Measurements from ENCODE around the gene PRR19. TPM values are rescaled to one million over a fixed set of nuclear protein-coding genes. Genes with fewer than 3 reads are reported as not detected.

The PRR19 gene
- polyA plus RNA-seq, 2 donors: 0.81 to 1.1 TPM

DNA sequence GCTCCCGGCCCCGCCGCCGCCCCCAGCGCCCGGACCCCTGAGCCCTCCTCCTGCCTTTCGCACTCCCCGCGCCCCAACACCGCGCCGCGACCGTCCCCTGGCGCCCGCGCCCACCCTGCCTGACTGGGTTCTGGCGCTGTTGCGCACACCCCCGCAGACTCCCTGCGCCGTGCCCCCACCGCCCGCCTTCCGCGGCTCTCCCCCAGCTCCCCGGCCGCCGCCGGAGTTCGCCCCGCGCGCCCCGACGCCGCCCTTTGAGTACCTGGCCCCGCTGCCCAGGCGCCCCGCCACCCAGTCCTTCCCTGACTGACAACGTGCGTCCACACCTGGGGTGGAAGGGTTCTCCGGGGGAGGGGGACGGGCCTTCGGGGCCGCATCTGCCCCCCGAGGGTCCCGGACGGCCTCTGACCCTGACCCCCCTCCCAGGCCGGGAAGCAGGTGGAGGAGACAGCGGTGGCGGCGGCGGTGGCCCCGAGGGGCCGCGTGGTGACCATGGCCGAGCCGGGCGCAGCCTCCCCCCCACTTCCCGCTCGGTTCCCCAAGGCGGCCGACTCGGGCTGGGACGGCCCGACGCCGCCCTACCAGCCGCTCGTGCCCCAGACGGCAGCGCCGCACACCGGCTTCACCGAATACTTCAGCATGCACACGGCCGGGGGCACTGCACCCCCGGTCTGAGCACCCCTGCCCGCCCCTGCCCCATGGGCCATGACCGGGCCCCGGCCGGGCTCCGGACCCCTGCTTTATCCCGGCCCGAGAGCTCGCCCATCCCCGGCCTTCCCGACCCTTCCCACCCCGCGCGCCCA is 22.1 kb downstream of the PRR19 start:
- Histone ChIP-seq H3K4me3 (ENCODE audit: low read depth in 1 of 2, low read length in 2 of 2) (peak overlapping the region; percentile 1 to 21), H3K27me3 (ENCODE audit: control insufficient read depth in 1 of 2, insufficient read depth in 2 of 2, low read length in 2 of 2) (peaks cover 0 to 12% of the 10 kb centered on the region in 2 donors)
- WGBS, 2 donors: 2 to 6% methylated on average over 48 to 92 of the region's 92 CpGs

DNA sequence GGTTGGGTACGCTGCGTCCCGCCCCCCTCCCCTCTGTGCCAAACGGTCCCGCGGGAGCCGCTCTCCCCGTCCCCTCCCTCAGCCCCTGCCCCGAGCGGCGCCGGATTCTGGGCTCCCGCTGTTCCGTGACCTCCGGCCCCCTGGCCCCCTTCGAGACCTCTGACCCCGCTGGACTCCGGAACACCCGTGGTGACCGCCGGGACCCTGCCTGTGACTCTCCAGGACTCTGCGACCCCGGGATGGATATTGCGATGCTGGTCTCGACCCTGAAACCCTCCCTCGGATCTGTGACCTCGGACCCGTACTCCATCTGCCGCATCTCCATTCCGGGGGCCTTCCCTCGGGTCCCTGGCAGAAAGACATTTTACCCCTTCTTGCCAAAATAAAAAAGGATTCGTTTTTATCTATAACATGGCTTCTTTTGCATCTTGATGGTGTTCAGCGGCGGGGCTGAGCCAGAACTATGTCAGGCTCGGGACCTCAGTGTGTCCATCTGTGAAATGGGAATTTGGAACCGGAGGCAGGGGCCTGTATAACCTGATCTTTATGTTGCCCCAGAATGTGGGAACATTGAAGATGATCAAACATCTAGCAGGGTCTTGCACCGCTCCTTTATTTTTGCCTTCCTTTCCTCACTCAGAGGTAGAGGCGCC is 22.8 kb downstream of the PRR19 start:
- WGBS, 2 donors: 3 to 4% methylated on average over 31 to 38 of the region's 38 CpGs
- Histone ChIP-seq H3K4me3 (ENCODE audit: low read depth in 1 of 2, low read length in 2 of 2) (peak overlapping the region; percentile 1 to 6), H3K4me1 (ENCODE audit: control insufficient read depth in 2 of 2, insufficient read depth in 2 of 2, low read length in 1 of 2) (peaks cover 3 to 5% of the 10 kb centered on the region in 2 donors), H3K27ac (ENCODE audit: low read depth in 2 of 2, low read length in 1 of 2) (no peak overlapping the region), H3K27me3 (ENCODE audit: control insufficient read depth in 1 of 2, insufficient read depth in 2 of 2, low read length in 2 of 2) (peaks cover 0 to 12% of the 10 kb centered on the region in 2 donors), H3K9me3 (ENCODE audit: control insufficient read depth in 2 of 2, insufficient read depth in 1 of 2, low read depth in 1 of 2, low read length in 1 of 2) (no peaks in the 10 kb centered on the region), H3K36me3 (ENCODE audit: control insufficient read depth in 2 of 2, insufficient read depth in 2 of 2, low read length in 1 of 2) (no peaks in the 10 kb centered on the region)

More for the DNA sequence above, 22.1 kb downstream of the PRR19 start:
- H3K27ac ChIP-seq (ENCODE audit: low read depth in 2 of 2, low read length in 1 of 2): no peak overlapping the region
- no peaks in the 10 kb centered on the region for H3K9me3 ChIP-seq (ENCODE audit: control insufficient read depth in 2 of 2, insufficient read depth in 1 of 2, low read depth in 1 of 2, low read length in 1 of 2)
- no peaks in the 10 kb centered on the region for H3K36me3 ChIP-seq (ENCODE audit: control insufficient read depth in 2 of 2, insufficient read depth in 2 of 2, low read length in 1 of 2)
- peaks cover 3 to 5% of the 10 kb centered on the region in 2 donors for H3K4me1 ChIP-seq (ENCODE audit: control insufficient read depth in 2 of 2, insufficient read depth in 2 of 2, low read length in 1 of 2)

DNA sequence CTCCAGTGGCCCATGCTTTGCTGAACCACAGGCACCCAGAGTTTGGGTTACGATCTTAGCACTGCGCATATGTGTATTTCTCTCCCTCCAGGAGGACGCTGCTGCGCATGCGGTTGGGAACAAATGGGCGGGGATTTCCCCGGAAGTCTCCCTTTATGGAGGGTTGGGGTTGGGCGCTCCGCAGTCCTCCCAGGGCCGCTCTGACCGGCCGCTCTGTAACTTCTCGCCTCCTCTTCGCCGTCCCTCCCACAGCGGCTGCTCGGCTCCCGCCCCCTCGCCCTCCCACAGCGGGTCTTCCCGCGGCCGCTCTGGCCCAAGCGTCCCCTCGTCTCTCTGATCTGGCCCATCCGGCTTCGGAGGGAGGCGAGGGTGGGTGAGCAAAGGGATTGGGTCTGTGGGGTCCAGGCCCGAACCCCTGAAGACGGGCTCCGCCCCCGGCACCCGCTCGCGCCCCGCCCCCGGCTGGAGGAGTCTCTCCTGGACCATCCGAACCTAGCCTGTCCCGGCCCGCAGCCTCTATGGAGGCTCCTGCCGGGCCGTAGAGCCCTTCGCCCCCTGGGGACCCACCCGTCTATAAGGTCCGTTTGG is 23.5 kb downstream of the PRR19 start, which contains the start of gene MEGF8:
MEGF8 (plus strand) TSS at position 328 of the 588 bp plus-strand sequence. CDS start 609 bp downstream, outside the sequence.
- peaks cover 0 to 12% of the 10 kb centered on the region in 2 donors for H3K27me3 ChIP-seq (ENCODE audit: control insufficient read depth in 1 of 2, insufficient read depth in 2 of 2, low read length in 2 of 2)
- no peaks in the 10 kb centered on the region for H3K36me3 ChIP-seq (ENCODE audit: control insufficient read depth in 2 of 2, insufficient read depth in 2 of 2, low read length in 1 of 2)
- WGBS, 2 donors: 1% methylated on average over 44 to 45 of the region's 45 CpGs
- peak within 1 kb of the TSS; percentile 87 to 94 for H3K4me3 ChIP-seq (ENCODE audit: low read depth in 1 of 2, low read length in 2 of 2)
- no peaks in the 10 kb centered on the region for H3K9me3 ChIP-seq (ENCODE audit: control insufficient read depth in 2 of 2, insufficient read depth in 1 of 2, low read depth in 1 of 2, low read length in 1 of 2)
- H3K27ac ChIP-seq (ENCODE audit: low read depth in 2 of 2, low read length in 1 of 2): peak within 1 kb of the TSS; percentile 79 to 83
- H3K4me1 ChIP-seq (ENCODE audit: control insufficient read depth in 2 of 2, insufficient read depth in 2 of 2, low read length in 1 of 2): peaks cover 3 to 5% of the 10 kb centered on the region in 2 donors

DNA sequence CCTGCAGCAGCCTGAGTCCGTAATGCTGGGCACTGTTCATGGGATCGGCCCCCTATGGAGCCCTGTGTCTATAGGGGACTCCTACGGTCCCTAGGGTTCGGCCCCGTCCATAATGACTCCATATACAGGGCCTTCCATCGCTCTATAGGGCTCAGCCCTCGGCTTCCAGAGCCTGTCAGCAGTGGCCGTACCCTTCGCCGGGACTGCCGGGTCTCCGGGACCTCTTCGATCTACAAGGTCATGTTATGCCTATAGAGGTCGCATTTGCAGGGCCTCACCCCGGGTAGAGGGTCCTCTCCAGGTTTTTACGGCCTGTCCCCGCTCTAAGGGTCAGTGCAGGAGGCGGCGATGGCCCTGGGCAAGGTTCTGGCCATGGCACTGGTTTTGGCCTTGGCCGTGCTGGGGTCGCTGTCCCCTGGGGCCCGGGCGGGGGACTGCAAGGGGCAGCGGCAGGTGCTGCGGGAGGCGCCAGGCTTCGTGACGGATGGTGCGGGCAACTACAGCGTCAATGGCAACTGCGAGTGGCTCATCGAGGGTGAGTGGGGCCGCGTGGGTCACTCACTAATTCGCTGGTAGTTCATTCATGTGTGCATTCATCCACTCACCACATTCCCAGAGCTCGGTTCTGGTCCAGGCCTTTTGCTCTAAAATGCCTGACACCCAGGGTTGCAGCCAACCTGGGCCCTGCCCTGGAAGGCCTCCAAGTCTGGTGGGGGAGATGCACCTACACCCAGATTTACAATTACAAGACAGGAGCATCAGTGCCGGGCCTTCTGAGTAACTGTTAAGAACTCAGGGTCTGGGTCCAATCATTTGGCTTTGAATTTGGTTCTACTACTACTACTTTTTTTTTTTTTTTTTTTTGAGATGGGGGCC is 24.2 kb downstream of the PRR19 start:
- Histone ChIP-seq H3K4me1 (ENCODE audit: control insufficient read depth in 2 of 2, insufficient read depth in 2 of 2, low read length in 1 of 2) (peaks cover 3 to 5% of the 10 kb centered on the region in 2 donors), H3K36me3 (ENCODE audit: control insufficient read depth in 2 of 2, insufficient read depth in 2 of 2, low read length in 1 of 2) (no peaks in the 10 kb centered on the region), H3K4me3 (ENCODE audit: low read depth in 1 of 2, low read length in 2 of 2) (peak overlapping the region; percentile 87 to 94), H3K9me3 (ENCODE audit: control insufficient read depth in 2 of 2, insufficient read depth in 1 of 2, low read depth in 1 of 2, low read length in 1 of 2) (no peaks in the 10 kb centered on the region), H3K27ac (ENCODE audit: low read depth in 2 of 2, low read length in 1 of 2) (peak overlapping the region; percentile 79 to 83), H3K27me3 (ENCODE audit: control insufficient read depth in 1 of 2, insufficient read depth in 2 of 2, low read length in 2 of 2) (peaks cover 0 to 12% of the 10 kb centered on the region in 2 donors)
- WGBS, 2 donors: 5 to 6% methylated on average over 37 of the region's 37 CpGs

DNA sequence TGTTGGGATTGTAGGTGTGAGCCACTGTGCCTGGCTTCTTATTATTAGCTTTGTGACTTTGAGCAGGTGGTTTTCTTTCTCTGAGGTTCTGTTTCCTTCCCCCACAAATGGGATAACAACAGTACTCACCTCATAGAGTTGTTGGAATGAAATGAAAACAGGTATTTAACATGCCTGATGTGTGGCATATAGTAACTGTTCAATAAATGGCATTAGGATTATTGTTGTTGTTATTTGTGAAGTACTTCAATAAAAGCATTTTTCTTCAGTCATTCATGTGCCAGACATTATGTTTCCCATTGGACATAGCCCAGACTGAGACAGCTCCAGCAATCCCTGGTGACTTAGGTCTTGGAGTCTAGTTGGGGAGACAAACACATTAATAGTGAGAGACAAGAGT is 25.0 kb downstream of the PRR19 start:
- H3K4me3 ChIP-seq (ENCODE audit: low read depth in 1 of 2, low read length in 2 of 2): no peak overlapping the region
- H3K4me1 ChIP-seq (ENCODE audit: control insufficient read depth in 2 of 2, insufficient read depth in 2 of 2, low read length in 1 of 2): peaks cover 3 to 5% of the 10 kb centered on the region in 2 donors
- no peaks in the 10 kb centered on the region for H3K36me3 ChIP-seq (ENCODE audit: control insufficient read depth in 2 of 2, insufficient read depth in 2 of 2, low read length in 1 of 2)
- H3K27me3 ChIP-seq (ENCODE audit: control insufficient read depth in 1 of 2, insufficient read depth in 2 of 2, low read length in 2 of 2): peaks cover 0 to 12% of the 10 kb centered on the region in 2 donors
- H3K9me3 ChIP-seq (ENCODE audit: control insufficient read depth in 2 of 2, insufficient read depth in 1 of 2, low read depth in 1 of 2, low read length in 1 of 2): no peaks in the 10 kb centered on the region
- H3K27ac ChIP-seq (ENCODE audit: low read depth in 2 of 2, low read length in 1 of 2): no peak overlapping the region

DNA sequence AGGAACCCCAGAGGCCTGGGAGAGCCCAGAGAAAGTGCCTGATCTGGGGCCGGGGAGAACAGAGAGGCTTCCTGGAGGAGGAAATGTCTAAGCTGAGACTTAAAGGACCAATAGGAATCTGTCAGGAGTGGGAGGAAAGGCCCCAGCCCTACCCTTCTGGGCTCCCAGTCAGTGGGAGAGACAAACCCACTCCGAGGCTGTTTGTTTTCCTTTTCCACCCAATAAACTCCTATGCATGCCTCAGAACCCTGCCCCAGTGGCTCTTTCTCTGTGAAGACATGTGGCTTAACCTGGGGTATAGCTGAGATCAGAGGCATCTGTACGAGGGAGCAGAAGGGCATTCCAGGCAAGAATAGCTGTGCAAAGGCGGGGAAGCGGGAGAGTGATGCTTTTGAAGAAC is 25.4 kb downstream of the PRR19 start:
- peaks cover 3 to 5% of the 10 kb centered on the region in 2 donors for H3K4me1 ChIP-seq (ENCODE audit: control insufficient read depth in 2 of 2, insufficient read depth in 2 of 2, low read length in 1 of 2)
- H3K9me3 ChIP-seq (ENCODE audit: control insufficient read depth in 2 of 2, insufficient read depth in 1 of 2, low read depth in 1 of 2, low read length in 1 of 2): no peaks in the 10 kb centered on the region
- no peak overlapping the region for H3K4me3 ChIP-seq (ENCODE audit: low read depth in 1 of 2, low read length in 2 of 2)
- H3K36me3 ChIP-seq (ENCODE audit: control insufficient read depth in 2 of 2, insufficient read depth in 2 of 2, low read length in 1 of 2): no peaks in the 10 kb centered on the region
- peaks cover 0 to 12% of the 10 kb centered on the region in 2 donors for H3K27me3 ChIP-seq (ENCODE audit: control insufficient read depth in 1 of 2, insufficient read depth in 2 of 2, low read length in 2 of 2)
- 85 to 87% methylated on average over 5 of the region's 5 CpGs for WGBS, 2 donors
- no peak overlapping the region for H3K27ac ChIP-seq (ENCODE audit: low read depth in 2 of 2, low read length in 1 of 2)

DNA sequence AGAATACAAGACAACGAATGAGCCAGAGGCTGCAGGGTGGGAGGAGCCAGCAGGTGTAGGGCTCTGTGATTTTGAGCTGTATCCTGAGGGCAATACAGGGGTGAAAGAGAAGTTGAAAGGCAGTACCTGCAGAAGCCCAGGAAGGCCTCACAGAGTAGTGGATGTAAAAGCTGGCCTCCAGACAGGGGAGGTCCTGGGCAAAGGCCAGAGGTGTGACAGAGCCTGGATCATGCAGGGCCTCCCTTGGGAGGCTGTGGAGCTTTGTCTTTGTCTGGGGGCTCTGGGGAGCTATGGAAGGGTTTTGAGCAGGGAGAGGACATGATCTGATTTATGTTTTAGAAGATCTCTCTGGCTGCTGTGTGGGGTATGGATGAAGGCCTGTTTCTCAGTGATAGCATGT is 26.2 kb downstream of the PRR19 start:
- WGBS, 2 donors: 55 to 69% methylated on average over 1 of the region's 1 CpG
- Histone ChIP-seq H3K9me3 (ENCODE audit: control insufficient read depth in 2 of 2, insufficient read depth in 1 of 2, low read depth in 1 of 2, low read length in 1 of 2) (no peaks in the 10 kb centered on the region), H3K4me3 (ENCODE audit: low read depth in 1 of 2, low read length in 2 of 2) (no peak overlapping the region), H3K27me3 (ENCODE audit: control insufficient read depth in 1 of 2, insufficient read depth in 2 of 2, low read length in 2 of 2) (peaks cover 0 to 12% of the 10 kb centered on the region in 2 donors), H3K36me3 (ENCODE audit: control insufficient read depth in 2 of 2, insufficient read depth in 2 of 2, low read length in 1 of 2) (no peaks in the 10 kb centered on the region), H3K27ac (ENCODE audit: low read depth in 2 of 2, low read length in 1 of 2) (no peak overlapping the region), H3K4me1 (ENCODE audit: control insufficient read depth in 2 of 2, insufficient read depth in 2 of 2, low read length in 1 of 2) (peaks cover 3 to 5% of the 10 kb centered on the region in 2 donors)

DNA sequence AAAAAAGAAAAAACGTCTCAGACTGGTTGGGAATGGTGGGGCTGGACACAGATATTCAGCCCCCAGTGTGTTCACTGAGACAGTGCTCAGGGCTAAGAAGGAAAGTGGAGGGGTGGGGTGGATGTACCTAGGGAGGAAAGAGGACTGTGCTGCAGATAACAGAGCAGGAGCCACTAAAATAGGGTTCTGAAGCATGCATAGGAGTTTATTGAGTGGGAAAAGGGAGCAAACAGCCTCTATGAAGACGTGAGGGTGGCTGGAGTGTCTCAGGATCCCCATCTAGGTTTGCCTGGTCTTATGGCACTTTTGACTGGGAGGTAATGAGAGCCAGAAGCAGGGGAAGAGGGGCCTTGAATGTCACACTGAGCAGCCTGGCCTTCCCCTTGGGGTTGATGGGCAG is 26.9 kb downstream of the PRR19 start:
- H3K9me3 ChIP-seq (ENCODE audit: control insufficient read depth in 2 of 2, insufficient read depth in 1 of 2, low read depth in 1 of 2, low read length in 1 of 2): no peaks in the 10 kb centered on the region
- H3K4me3 ChIP-seq (ENCODE audit: low read depth in 1 of 2, low read length in 2 of 2): no peak overlapping the region
- H3K4me1 ChIP-seq (ENCODE audit: control insufficient read depth in 2 of 2, insufficient read depth in 2 of 2, low read length in 1 of 2): peaks cover 3 to 5% of the 10 kb centered on the region in 2 donors
- H3K27me3 ChIP-seq (ENCODE audit: control insufficient read depth in 1 of 2, insufficient read depth in 2 of 2, low read length in 2 of 2): peaks cover 0 to 8% of the 10 kb centered on the region in 2 donors
- WGBS, 2 donors: 72 to 81% methylated on average over 2 of the region's 2 CpGs
- no peak overlapping the region for H3K27ac ChIP-seq (ENCODE audit: low read depth in 2 of 2, low read length in 1 of 2)
- H3K36me3 ChIP-seq (ENCODE audit: control insufficient read depth in 2 of 2, insufficient read depth in 2 of 2, low read length in 1 of 2): peaks cover 0 to 2% of the 10 kb centered on the region in 2 donors

DNA sequence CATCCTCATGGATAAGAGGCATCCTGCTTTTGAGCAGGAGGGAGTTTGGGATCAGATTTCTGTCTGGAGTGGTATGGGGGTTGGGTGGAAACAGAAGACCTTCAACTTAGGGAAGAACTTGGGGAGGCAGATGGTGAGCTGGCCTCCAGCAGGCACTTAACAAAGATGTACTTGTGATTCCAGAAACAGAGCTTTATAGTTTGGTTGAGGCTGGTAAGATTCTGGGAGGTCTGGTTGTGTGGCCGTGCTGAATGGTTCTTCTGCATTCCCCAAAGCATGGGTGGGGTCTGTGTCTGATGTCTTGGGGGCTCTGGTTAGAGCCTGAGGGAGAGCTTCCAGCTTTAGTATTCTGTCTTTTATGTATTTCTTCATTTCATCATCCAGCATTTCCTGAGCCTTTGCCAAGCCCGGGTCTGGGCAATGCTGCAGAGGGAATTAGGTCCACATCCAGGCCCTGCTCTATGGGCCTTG is 28.3 kb downstream of the PRR19 start:
- H3K27ac ChIP-seq (ENCODE audit: low read depth in 2 of 2, low read length in 1 of 2): no peak overlapping the region
- peaks cover 3 to 5% of the 10 kb centered on the region in 2 donors for H3K4me1 ChIP-seq (ENCODE audit: control insufficient read depth in 2 of 2, insufficient read depth in 2 of 2, low read length in 1 of 2)
- H3K36me3 ChIP-seq (ENCODE audit: control insufficient read depth in 2 of 2, insufficient read depth in 2 of 2, low read length in 1 of 2): peaks cover 0 to 9% of the 10 kb centered on the region in 2 donors
- WGBS, 2 donors: 37 to 53% methylated on average over 2 of the region's 2 CpGs
- no peaks in the 10 kb centered on the region for H3K9me3 ChIP-seq (ENCODE audit: control insufficient read depth in 2 of 2, insufficient read depth in 1 of 2, low read depth in 1 of 2, low read length in 1 of 2)
- H3K4me3 ChIP-seq (ENCODE audit: low read depth in 1 of 2, low read length in 2 of 2): no peak overlapping the region
- no peaks in the 10 kb centered on the region for H3K27me3 ChIP-seq (ENCODE audit: control insufficient read depth in 1 of 2, insufficient read depth in 2 of 2, low read length in 2 of 2)
